Measurements from ENCODE around the gene PAPPA. TPM values are rescaled to one million over a fixed set of nuclear protein-coding genes. Genes with fewer than 3 reads are reported as not detected.

PAPPA gene
- total RNA-seq, 2 experiments from 2014 or later, result not detected

GRCh38 chr9:116451500-116452115 is 298.0 kb downstream of the PAPPA start:
- Mint-ChIP-seq H3K9me3 (peaks cover 6% of the 10 kb centered on the region), H3K4me3 (no peak overlapping the region), H3K36me3 (ENCODE audit: low read depth) (peaks cover 5% of the 10 kb centered on the region), H3K27me3 (no peaks in the 10 kb centered on the region), H3K27ac (no peak overlapping the region), H3K4me1 (ENCODE audit: low read depth) (no peaks in the 10 kb centered on the region)
- CTCF ChIA-PET, result no interaction called here
- no peak for DNase-seq
- POLR2A ChIA-PET, result interaction anchor here (0.6 kb wide), 1 partner anchor 485 kb away, joined by 3 read pairs; no protein-coding TSS in a partner anchor
- ATAC-seq, result no peak
- TF ChIP-seq, protein P1, sequence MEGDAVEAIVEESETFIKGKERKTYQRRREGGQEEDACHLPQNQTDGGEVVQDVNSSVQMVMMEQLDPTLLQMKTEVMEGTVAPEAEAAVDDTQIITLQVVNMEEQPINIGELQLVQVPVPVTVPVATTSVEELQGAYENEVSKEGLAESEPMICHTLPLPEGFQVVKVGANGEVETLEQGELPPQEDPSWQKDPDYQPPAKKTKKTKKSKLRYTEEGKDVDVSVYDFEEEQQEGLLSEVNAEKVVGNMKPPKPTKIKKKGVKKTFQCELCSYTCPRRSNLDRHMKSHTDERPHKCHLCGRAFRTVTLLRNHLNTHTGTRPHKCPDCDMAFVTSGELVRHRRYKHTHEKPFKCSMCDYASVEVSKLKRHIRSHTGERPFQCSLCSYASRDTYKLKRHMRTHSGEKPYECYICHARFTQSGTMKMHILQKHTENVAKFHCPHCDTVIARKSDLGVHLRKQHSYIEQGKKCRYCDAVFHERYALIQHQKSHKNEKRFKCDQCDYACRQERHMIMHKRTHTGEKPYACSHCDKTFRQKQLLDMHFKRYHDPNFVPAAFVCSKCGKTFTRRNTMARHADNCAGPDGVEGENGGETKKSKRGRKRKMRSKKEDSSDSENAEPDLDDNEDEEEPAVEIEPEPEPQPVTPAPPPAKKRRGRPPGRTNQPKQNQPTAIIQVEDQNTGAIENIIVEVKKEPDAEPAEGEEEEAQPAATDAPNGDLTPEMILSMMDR (IDR thresholded peaks at IDR 0.05), result no peak
- intact Hi-C loops (cut with micrococcal nuclease), result no loop called here
